ENCODE measurements around the gene PAK6.

Gene PAK6

DNA sequence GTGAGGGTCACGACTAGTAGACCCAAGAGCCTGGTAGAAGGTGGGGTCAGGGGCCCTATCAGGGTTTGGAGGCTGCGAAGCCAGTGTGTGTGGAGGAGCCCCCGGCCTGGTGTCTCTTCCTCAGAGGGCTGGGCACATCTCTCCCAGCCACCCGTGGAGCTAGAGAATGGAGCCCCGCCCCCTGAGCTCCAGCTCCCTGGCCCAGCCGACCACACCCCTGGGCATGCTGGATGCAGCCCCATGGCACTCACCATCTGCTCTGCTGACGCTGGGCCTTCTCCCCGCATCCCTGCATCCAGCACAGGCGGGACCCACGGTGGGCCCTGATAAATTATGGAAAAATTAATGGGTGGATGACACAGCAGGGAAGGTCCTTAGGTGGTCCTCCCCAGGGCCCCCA is 26.5 kb downstream of the PAK6 start:
- DNase-seq (ENCODE audit: low read depth): no peak
- TF ChIP-seq, protein P1, sequence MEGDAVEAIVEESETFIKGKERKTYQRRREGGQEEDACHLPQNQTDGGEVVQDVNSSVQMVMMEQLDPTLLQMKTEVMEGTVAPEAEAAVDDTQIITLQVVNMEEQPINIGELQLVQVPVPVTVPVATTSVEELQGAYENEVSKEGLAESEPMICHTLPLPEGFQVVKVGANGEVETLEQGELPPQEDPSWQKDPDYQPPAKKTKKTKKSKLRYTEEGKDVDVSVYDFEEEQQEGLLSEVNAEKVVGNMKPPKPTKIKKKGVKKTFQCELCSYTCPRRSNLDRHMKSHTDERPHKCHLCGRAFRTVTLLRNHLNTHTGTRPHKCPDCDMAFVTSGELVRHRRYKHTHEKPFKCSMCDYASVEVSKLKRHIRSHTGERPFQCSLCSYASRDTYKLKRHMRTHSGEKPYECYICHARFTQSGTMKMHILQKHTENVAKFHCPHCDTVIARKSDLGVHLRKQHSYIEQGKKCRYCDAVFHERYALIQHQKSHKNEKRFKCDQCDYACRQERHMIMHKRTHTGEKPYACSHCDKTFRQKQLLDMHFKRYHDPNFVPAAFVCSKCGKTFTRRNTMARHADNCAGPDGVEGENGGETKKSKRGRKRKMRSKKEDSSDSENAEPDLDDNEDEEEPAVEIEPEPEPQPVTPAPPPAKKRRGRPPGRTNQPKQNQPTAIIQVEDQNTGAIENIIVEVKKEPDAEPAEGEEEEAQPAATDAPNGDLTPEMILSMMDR (conservative IDR thresholded peaks at IDR 0.05; ENCODE audit: low read length): no peak

DNA sequence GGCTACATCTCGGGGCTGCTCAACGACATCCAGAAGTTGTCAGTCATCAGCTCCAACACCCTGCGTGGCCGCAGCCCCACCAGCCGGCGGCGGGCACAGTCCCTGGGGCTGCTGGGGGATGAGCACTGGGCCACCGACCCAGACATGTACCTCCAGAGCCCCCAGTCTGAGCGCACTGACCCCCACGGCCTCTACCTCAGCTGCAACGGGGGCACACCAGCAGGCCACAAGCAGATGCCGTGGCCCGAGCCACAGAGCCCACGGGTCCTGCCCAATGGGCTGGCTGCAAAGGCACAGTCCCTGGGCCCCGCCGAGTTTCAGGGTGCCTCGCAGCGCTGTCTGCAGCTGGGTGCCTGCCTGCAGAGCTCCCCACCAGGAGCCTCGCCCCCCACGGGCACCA is 27.0 kb downstream of the PAK6 start:
- TF ChIP-seq, protein P1 (conservative IDR thresholded peaks at IDR 0.05; ENCODE audit: low read length): no peak
- H3K4me3 ChIP-seq (ENCODE audit: low read length): no peak overlapping the region
- no peak for DNase-seq (ENCODE audit: low read depth)

More for the DNA sequence above, 26.5 kb downstream of the PAK6 start:
- no peak overlapping the region for H3K4me3 ChIP-seq (ENCODE audit: low read length)

DNA sequence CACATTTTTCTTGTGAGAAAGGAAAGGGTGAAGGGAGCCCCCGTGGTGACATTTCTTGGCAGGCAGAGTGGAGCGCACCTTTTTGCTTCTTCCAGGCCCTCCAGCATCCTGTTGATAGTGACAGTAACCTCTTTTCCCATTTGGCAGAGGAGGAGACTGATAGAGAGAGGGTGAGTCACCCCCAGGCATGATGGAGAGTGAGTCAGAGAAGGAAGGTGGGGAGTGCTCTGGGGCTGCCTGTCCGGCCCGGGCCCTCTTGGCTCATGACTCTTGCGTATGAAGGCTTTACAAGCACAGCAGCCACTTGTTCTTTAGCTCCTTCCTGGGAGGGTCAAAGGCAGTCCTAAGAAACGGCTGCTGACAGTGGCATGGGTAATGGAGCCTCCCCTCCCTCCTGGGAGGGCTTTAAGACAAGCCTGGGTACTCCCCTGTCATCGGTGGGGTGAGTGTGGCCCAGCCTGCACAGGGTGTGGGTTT is 28.0 kb downstream of the PAK6 start:
- DNase-seq (ENCODE audit: low read depth): peak; percentile 90
- TF ChIP-seq, protein P1 (conservative IDR thresholded peaks at IDR 0.05; ENCODE audit: low read length): no peak
- no peak overlapping the region for H3K4me3 ChIP-seq (ENCODE audit: low read length)

DNA sequence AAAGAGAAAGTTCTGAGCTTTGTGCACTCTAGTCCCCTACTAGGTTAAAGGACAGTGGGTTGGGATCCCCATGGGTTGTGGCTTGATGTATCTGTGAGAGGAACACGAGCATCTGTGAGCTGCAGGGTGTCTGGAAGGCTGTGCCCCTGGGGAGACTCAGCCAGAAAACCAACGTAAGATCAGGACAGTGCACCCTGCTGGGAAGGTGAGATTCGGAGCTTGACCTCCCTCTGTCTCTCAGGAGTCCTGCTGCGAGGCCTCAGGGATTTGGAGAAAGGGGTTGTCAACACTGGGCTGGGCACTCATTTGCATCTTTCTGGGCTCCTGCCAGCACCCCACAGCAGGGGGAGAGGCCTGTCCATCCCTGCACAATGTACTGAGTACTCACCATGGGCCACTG is 28.8 kb downstream of the PAK6 start:
- TF ChIP-seq, protein P1 (conservative IDR thresholded peaks at IDR 0.05; ENCODE audit: low read length): no peak
- no peak overlapping the region for H3K4me3 ChIP-seq (ENCODE audit: low read length)
- no peak for DNase-seq (ENCODE audit: low read depth)

DNA sequence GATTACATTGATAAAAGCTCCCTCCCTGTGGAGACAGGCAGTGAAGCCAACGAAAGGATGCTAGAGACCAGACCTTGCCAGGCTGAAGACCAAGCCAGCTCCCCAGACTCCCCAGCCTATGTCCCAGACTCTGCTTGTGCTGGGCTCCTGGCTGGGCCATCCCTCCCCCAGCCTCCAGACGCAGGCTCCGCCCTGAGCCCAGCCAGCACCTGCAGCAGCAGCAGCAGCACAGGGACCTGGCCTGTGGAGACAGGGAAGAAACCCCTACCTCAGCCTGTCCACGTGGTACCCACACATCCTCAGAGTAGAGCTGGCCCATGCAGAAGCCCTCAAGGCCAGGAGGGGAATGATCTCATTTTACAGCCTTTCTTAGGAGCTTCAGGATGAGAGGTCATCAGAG is 30.7 kb downstream of the PAK6 start:
- H3K4me3 ChIP-seq (ENCODE audit: low read length): no peak overlapping the region
- TF ChIP-seq, protein P1 (conservative IDR thresholded peaks at IDR 0.05; ENCODE audit: low read length): no peak
- DNase-seq (ENCODE audit: low read depth): no peak

DNA sequence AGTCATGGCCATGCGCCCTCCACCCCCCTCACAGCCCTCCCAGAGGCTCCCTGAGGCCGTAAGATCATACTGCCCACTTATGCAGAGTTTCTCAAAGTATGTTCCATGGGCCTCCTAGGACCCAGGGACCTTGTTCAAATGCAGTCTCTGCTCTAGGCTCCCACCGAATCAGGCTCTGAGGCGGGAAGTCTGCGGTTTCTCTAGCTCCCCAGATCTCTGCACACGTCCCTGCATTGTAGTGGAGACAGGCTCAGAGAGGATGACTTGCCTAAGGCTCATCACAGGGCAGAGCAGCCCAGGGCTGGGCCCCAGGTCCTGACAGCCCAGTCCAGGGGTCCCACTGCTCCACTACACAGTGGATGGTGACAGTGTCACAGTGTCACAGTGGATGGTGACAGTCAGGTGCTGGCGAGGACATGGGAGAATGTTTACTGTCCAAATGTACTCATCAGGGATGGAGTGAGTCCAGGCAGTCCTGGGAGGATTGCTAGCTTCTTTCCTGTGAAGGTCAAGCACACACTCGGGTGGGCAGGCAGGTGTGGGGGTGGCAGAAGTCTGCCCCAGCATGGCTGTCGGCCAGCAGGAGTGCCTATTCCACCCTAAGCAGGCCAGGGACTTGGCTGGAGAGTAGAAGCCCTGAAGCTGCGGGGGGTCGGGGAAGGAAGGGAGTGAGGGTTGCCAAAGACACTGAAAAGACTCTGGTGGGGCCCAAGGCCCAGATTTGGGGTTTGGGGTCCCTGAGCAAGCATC is 31.6 kb downstream of the PAK6 start:
- DNase-seq (ENCODE audit: low read depth): no peak
- H3K4me3 ChIP-seq (ENCODE audit: low read length): no peak overlapping the region
- TF ChIP-seq, protein P1 (conservative IDR thresholded peaks at IDR 0.05; ENCODE audit: low read length): no peak
